HFF-Myc (cell line): ENCODE results near the gene WFIKKN1.
A peak's percentile ranks its signal among the peaks of the same experiment; 100 is the strongest.

Source experiments
- DNase-seq: peaks from one replicate; pipeline ENCODE4 v3.0.0-alpha.2; 2011; ENCODE audit warnings: low read depth; ENCODE audit errors: extremely low read depth
- H3K4me3 ChIP-seq: replicated peaks from 2 replicates; pipeline ENCODE4 v1.5.1; 2011; ENCODE audit warnings: low read depth, mild to moderate bottlenecking, control low read depth, low read length
- CTCF ChIP-seq: IDR thresholded peaks from 2 replicates; pipeline ENCODE4 v1.5.1; 2012; ENCODE audit warnings: mild to moderate bottlenecking, low read depth, low read length, control low read depth; ENCODE audit errors: missing control alignments

The WFIKKN1 gene

GRCh38 chr16:648071-648780 is 17.4 kb downstream of the WFIKKN1 start:
- TF ChIP-seq CTCF = peak; percentile 49
- H3K4me3 ChIP-seq = peak overlapping the region; percentile 60
- no peak for DNase-seq

GRCh38 chr16:648781-649589 is 18.2 kb downstream of the WFIKKN1 start, which contains the start of gene WDR90:
Gene WDR90 (plus strand): TSS chr16:649365. CDS start chr16:649417, 52 bp downstream.
- DNase-seq = peak; percentile 68
- H3K4me3 ChIP-seq = peak within 1 kb of the TSS; percentile 60
- no peak for TF ChIP-seq CTCF

- peak overlapping the region; percentile 60 for H3K4me3 ChIP-seq
- no peak for TF ChIP-seq CTCF
- DNase-seq = no peak
These were observed 18.8 kb downstream of the WFIKKN1 start for GRCh38 chr16:649631-650030.

- DNase-seq = no peak
- H3K4me3 ChIP-seq = no peak overlapping the region
- no peak for TF ChIP-seq CTCF
These were observed 21.1 kb downstream of the WFIKKN1 start for GRCh38 chr16:651844-652243.

GRCh38 chr16:652454-653305 is 21.9 kb downstream of the WFIKKN1 start:
- no peak for TF ChIP-seq CTCF
- DNase-seq = no peak
- H3K4me3 ChIP-seq = no peak overlapping the region

- no peak for TF ChIP-seq CTCF
- no peak overlapping the region for H3K4me3 ChIP-seq
- DNase-seq = no peak
These were observed 23.2 kb downstream of the WFIKKN1 start for GRCh38 chr16:654034-654433.
